CD8-positive, alpha-beta memory T cell (primary cell): Measurements from ENCODE around the gene PCIF1. TPM values are rescaled to one million over a fixed set of nuclear protein-coding genes. Genes with fewer than 3 reads are reported as not detected.

Experiments used
- CTCF ChIA-PET: fragments of 350-600 bp; sonication (Branson Sonifier 250); formaldehyde crosslinking; loops from one replicate; lab custom pipeline; 2021; ENCODE audit warnings: antibody characterized with exemption; lab: Charles Lee
- POLR2A ChIA-PET: fragments of 350-600 bp; sonication (Branson Sonifier 250); formaldehyde crosslinking; loops from one replicate; lab custom pipeline; 2021; ENCODE audit warnings: antibody characterized with exemption; lab: Charles Lee
- DNase-seq, 5 donors: peaks; one replicate each; pipeline versions ENCODE4 v3.0.0 to v3.0.0-alpha.2; 2020 to 2022; ENCODE audit warnings: mixed read lengths in 1 of 5
- H3K27ac ChIP-seq: one replicate; pipeline ENCODE4 v1.7.0; 2013; ENCODE audit warnings: low read depth, mild to moderate bottlenecking, low read length, moderate library complexity
- H3K27me3 ChIP-seq: 2 replicates; pipeline ENCODE4 v1.7.0; 2013; ENCODE audit warnings: low read length, mild to moderate bottlenecking; ENCODE audit not compliant: insufficient read depth, poor library complexity, severe bottlenecking
- H3K36me3 ChIP-seq: 2 replicates; pipeline ENCODE4 v1.7.0; 2013; ENCODE audit warnings: mild to moderate bottlenecking, low read length, moderate library complexity; ENCODE audit not compliant: insufficient read depth
- H3K4me1 ChIP-seq: 2 replicates; pipeline ENCODE4 v1.7.0; 2013; ENCODE audit warnings: mild to moderate bottlenecking, low read length, moderate library complexity; ENCODE audit not compliant: insufficient read depth
- H3K4me3 ChIP-seq: 2 replicates; pipeline ENCODE4 v1.7.0; 2013; ENCODE audit warnings: mild to moderate bottlenecking, low read length
- H3K9me3 ChIP-seq: 2 replicates; pipeline ENCODE4 v1.7.0; 2013; ENCODE audit warnings: mild to moderate bottlenecking, low read length
- H3K27ac Mint-ChIP-seq, 8 donors: one replicate each; pipeline ENCODE4 v1.8.0; 2020 to 2021; ENCODE audit warnings: mixed read lengths in 8 of 8, mild to moderate bottlenecking in 6 of 8, inconsistent platforms in 3 of 8, moderate library complexity in 3 of 8
- H3K27me3 Mint-ChIP-seq, 2 donors: one replicate each; pipeline ENCODE4 v1.8.0; 2020 to 2021; ENCODE audit warnings: mixed read lengths in 2 of 2, mild to moderate bottlenecking in 1 of 2, moderate library complexity in 1 of 2
- H3K36me3 Mint-ChIP-seq, 3 donors: one replicate each; pipeline ENCODE4 v1.8.0; 2020 to 2021; ENCODE audit warnings: mixed read lengths in 3 of 3, inconsistent platforms in 1 of 3, mild to moderate bottlenecking in 1 of 3
- H3K4me1 Mint-ChIP-seq, 3 donors: one replicate each; pipeline ENCODE4 v1.8.0; 2020 to 2021; ENCODE audit warnings: mixed read lengths in 3 of 3, inconsistent platforms in 1 of 3, mild to moderate bottlenecking in 1 of 3
- H3K4me3 Mint-ChIP-seq, 7 donors: one replicate each; pipeline ENCODE4 v1.8.0; 2020 to 2021; ENCODE audit warnings: mixed read lengths in 7 of 7, mild to moderate bottlenecking in 6 of 7, moderate library complexity in 4 of 7, inconsistent platforms in 2 of 7
- H3K9me3 Mint-ChIP-seq, 5 donors: one replicate each; pipeline ENCODE4 v1.8.0; 2020 to 2022; ENCODE audit warnings: mixed read lengths in 5 of 5, mild to moderate bottlenecking in 3 of 5, moderate library complexity in 2 of 5, inconsistent platforms in 1 of 5
- polyA plus RNA-seq: library from polyadenylated mRNA; unstranded; fragments of 300-500 nt; fragmentation: Illumina TruSeq; gene quantifications from one replicate; pipeline ENCODE4 v1.2.3, GENCODE V29; 2021
- total RNA-seq, 2 experiments: library from RNA; stranded (reverse); gene quantifications; one replicate each; pipeline ENCODE4 v1.2.3, GENCODE V29; 2021

The PCIF1 gene
- total and polyA plus RNA-seq, 3 experiments from 2014 or later, result 33.6 to 88.0 (median 34.1) TPM

DNA sequence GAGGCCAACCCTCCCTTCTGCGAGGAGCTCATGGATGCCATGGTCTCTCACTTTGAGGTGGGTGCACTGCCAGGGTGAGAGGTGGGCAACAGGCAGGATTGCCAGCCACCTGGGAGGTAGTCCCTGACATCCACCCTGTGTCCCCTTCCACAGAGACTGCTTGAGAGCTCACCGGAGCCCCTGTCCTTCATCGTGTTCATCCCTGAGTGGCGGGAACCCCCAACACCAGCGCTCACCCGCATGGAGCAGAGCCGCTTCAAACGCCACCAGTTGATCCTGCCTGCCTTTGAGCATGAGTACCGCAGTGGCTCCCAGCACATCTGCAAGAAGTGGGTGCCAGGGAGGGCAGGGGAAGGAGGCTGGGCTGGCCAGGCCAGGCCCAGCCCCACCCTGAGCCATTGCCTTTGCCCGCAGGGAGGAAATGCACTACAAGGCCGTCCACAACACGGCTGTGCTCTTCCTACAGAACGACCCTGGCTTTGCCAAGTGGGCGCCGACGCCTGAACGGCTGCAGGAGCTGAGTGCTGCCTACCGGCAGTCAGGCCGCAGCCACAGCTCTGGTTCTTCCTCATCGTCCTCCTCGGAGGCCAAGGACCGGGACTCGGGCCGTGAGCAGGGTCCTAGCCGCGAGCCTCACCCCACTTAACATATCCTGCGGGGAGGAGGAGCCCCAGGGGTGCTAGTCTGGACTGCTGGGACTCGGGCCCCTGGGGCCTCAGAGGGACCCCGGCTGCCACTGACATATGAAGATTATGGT, 12.8 kb downstream of the PCIF1 start:
- ChIA-PET CTCF (interaction anchor here (0.9 kb wide), 2 partner anchors 19 to 25 kb away, joined by 3 read pairs; partner anchors contain the start of gene ZNF335), POLR2A (interaction anchor here (1.2 to 3.4 kb wide), 2 partner anchors 10 to 23 kb away, joined by 3 to 14 read pairs; no protein-coding TSS in a partner anchor)
- Mint-ChIP-seq H3K4me1 (peaks cover 8 to 31% (median 19%) of the 10 kb centered on the region in 3 donors), H3K36me3 (peaks cover 4 to 96% (median 8%) of the 10 kb centered on the region in 3 donors), H3K27me3 (no peaks in the 10 kb centered on the region), H3K27ac (peak overlapping the region in 4 of 8 donors; percentile 70 to 97 (median 84)), H3K9me3 (no peaks in the 10 kb centered on the region), H3K4me3 (peak overlapping the region in 1 of 7 donors; percentile 32)
- H3K4me1 ChIP-seq, result peaks cover 10% of the 10 kb centered on the region
- H3K4me3 ChIP-seq, result no peak overlapping the region
- no peak overlapping the region for H3K27ac ChIP-seq
- no peaks in the 10 kb centered on the region for H3K27me3 ChIP-seq
- H3K9me3 ChIP-seq, result no peaks in the 10 kb centered on the region
- peaks cover 87% of the 10 kb centered on the region for H3K36me3 ChIP-seq
- no peak for DNase-seq

GRCh38 chr20:45948261-45948733, 13.8 kb downstream of the PCIF1 start:
- Mint-ChIP-seq H3K36me3 (peaks cover 4 to 99% (median 8%) of the 10 kb centered on the region in 3 donors), H3K27me3 (no peaks in the 10 kb centered on the region), H3K27ac (peak overlapping the region in 2 of 8 donors; percentile 17 to 63), H3K9me3 (no peaks in the 10 kb centered on the region), H3K4me3 (no peak overlapping the region), H3K4me1 (peaks cover 8 to 32% (median 19%) of the 10 kb centered on the region in 3 donors)
- peaks cover 88% of the 10 kb centered on the region for H3K36me3 ChIP-seq
- ChIA-PET POLR2A (interaction anchor here (3.4 to 4.4 kb wide), 2 partner anchors 14 to 22 kb away, joined by 14 to 26 read pairs; partner anchors contain the start of gene PCIF1), CTCF (interaction anchor here (0.7 kb wide), 1 partner anchor 22 kb away, joined by 4 read pairs; no protein-coding TSS in a partner anchor)
- H3K27me3 ChIP-seq, result no peaks in the 10 kb centered on the region
- no peak overlapping the region for H3K27ac ChIP-seq
- H3K4me1 ChIP-seq, result peaks cover 10% of the 10 kb centered on the region
- H3K4me3 ChIP-seq, result no peak overlapping the region
- no peaks in the 10 kb centered on the region for H3K9me3 ChIP-seq
- no peak for DNase-seq

DNA sequence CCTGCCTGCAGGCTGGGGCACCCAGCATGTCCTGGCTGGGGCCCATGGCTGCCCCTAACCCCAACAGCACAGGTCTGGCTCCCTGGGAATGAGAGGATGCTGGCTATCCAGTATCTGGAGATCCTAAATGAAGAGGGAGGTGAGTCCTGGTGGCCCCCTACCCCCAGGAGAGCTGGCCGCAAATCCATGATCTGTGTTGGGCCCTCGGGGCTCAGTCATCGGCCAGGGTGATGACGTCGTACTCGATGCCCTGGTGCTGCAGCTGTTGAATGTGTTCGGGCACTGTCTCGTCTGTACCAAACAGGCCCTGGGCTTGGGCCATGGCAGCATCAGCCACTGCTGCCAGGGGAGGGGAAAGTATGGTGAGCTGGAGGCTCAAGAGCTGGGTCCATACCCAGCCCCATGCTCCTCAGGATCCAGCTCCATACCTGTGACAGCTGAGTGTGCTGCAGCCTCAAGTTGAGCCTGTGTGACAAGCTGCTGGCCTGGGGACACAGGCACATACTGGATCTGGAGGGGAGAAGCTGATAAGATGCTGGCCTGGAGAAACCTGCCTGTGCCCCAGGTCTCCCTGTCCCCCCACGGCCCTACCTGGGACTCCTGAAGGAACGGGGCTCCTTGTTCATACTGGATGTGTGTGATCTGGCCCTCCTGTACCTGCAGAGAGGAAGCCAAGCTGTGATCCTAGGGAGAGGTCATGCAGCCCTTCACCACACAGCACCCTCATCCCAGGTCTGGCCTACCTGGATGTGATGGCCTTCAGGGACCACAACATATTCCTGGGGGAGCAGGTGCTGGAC, 14.5 kb downstream of the PCIF1 start:
- Mint-ChIP-seq H3K9me3 (no peaks in the 10 kb centered on the region), H3K27me3 (no peaks in the 10 kb centered on the region), H3K36me3 (peaks cover 4 to 99% (median 7%) of the 10 kb centered on the region in 3 donors), H3K27ac (peak overlapping the region in 5 of 8 donors; percentile 12 to 85 (median 66)), H3K4me3 (no peak overlapping the region), H3K4me1 (peaks cover 8 to 30% (median 19%) of the 10 kb centered on the region in 3 donors)
- POLR2A ChIA-PET, result interaction anchor here (0.5 to 4.4 kb wide), 3 partner anchors 15 to 21 kb away, joined by 6 to 26 read pairs (median 14); partner anchors contain the start of gene PCIF1
- Histone ChIP-seq H3K9me3 (no peaks in the 10 kb centered on the region), H3K4me3 (no peak overlapping the region), H3K4me1 (peaks cover 10% of the 10 kb centered on the region), H3K36me3 (peaks cover 86% of the 10 kb centered on the region), H3K27me3 (no peaks in the 10 kb centered on the region), H3K27ac (no peak overlapping the region)
- CTCF ChIA-PET, result interaction anchor here (0.7 to 1.3 kb wide), 4 partner anchors 15 to 150 kb away, joined by 3 to 6 read pairs (median 4); partner anchors contain the start of gene PCIF1
- DNase-seq, result no peak

DNA sequence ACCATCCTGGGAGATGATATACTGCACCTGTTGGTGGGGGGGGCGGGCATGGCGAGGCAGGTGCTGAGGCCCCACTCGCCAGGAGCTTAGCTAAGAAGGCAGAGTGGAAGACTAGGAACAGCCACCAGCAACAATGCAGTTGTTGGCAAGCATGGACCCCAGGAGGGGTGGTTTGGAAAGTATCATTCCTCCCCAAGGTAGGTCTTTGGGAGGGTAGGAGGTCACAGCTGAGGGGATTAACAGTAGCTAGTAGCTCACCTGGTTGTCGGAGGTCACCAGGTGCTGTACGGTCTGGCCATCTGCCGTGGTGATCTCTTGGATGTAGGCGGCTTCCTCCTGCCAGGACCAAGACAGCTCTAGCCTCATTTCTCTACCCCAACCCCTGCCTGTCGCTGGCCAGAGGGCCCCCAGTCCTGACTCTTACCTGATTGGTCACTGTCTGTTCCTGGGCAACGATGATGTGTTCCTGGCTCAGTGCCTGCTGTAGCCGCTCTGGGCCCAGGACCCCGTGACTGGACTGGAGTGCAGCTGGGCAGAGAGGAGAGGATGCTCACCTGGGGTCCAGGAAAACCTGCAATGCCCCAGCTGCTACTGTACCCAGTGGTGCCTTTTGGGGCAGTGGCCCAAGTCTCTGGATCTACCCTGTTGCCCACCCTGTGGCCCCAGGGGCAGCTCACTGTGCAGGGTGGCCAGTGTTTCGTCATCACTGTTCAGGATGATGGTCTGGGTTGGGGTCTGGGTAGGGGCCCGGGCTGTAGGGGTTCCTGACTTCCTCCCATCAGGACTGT, 15.3 kb downstream of the PCIF1 start:
- ChIA-PET CTCF (interaction anchor here (0.9 to 1.3 kb wide), 4 partner anchors 16 to 151 kb away, joined by 3 to 6 read pairs (median 4); partner anchors contain the start of gene PCIF1), POLR2A (interaction anchor here (0.5 to 4.4 kb wide), 4 partner anchors 15 to 21 kb away, joined by 6 to 26 read pairs (median 12); partner anchors contain the start of gene PCIF1)
- H3K4me3 ChIP-seq, result no peak overlapping the region
- Mint-ChIP-seq H3K36me3 (peaks cover 0 to 95% (median 4%) of the 10 kb centered on the region in 3 donors), H3K4me1 (peaks cover 8 to 23% (median 18%) of the 10 kb centered on the region in 3 donors), H3K9me3 (no peaks in the 10 kb centered on the region), H3K27me3 (no peaks in the 10 kb centered on the region), H3K27ac (peak overlapping the region in 6 of 8 donors; percentile 12 to 85 (median 56)), H3K4me3 (no peak overlapping the region)
- H3K36me3 ChIP-seq, result peaks cover 78% of the 10 kb centered on the region
- no peak overlapping the region for H3K27ac ChIP-seq
- H3K4me1 ChIP-seq, result peaks cover 10% of the 10 kb centered on the region
- DNase-seq, result no peak
- no peaks in the 10 kb centered on the region for H3K27me3 ChIP-seq
- H3K9me3 ChIP-seq, result no peaks in the 10 kb centered on the region

- ChIA-PET CTCF (interaction anchor here (1.0 to 1.3 kb wide), 2 partner anchors 20 to 23 kb away, joined by 3 to 6 read pairs; no protein-coding TSS in a partner anchor), POLR2A (interaction anchor here (1.9 to 4.4 kb wide), 2 partner anchors 16 to 20 kb away, joined by 11 to 26 read pairs; partner anchors contain the start of gene PCIF1)
- Mint-ChIP-seq H3K9me3 (no peaks in the 10 kb centered on the region), H3K36me3 (peaks cover 0 to 89% (median 4%) of the 10 kb centered on the region in 3 donors), H3K27me3 (no peaks in the 10 kb centered on the region), H3K27ac (peak overlapping the region in 1 of 8 donors; percentile 15), H3K4me3 (no peak overlapping the region), H3K4me1 (peaks cover 8 to 23% (median 14%) of the 10 kb centered on the region in 3 donors)
- Histone ChIP-seq H3K4me3 (no peak overlapping the region), H3K27ac (no peak overlapping the region), H3K9me3 (no peaks in the 10 kb centered on the region), H3K27me3 (no peaks in the 10 kb centered on the region), H3K4me1 (peaks cover 10% of the 10 kb centered on the region), H3K36me3 (peaks cover 73% of the 10 kb centered on the region)
- DNase-seq, result no peak
Observed at GRCh38 chr20:45950330-45950646, 15.8 kb downstream of the PCIF1 start.

DNA sequence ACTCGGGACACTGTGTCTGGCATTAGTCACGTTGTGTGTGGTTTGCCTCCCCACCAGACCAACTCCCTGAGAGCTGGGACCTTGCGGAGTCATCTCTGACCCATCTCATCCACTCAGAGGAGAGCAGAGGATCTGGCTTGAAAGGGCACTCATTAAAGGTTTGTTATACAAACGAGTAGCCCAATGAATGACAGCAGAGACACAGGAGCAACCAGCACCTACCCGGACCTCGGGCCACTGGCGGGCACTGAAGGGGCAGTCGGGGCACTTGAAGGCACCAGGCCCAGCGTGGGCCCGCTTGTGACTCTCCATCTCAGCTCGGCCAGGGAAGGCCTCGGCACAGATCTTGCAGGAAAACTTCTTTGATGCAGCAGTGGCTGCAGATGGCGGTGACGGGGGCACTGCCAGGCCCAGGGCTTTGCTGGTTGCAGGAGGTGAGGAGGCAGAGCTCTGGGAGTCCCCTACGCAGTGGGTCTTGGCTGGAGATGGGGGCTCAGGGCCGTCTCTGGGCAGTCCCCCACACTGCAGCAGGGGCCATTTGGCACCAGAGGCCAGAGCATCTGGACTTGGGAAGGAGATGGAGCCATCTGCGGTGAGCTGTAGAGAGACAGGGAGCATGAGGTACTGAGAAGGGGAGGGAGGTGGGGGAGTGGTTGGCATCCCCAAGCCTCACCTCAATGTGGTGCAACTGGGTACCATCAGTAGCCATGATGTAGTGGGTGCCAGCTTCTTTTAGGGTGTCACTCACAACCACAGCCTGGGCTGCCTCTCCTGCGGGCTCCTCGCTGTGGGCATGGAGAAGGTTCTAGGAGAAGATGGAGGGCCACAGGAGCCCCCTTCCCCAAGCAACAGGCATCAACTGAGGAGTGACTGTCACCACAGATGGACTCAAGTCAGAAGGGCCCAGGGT, 17.7 kb downstream of the PCIF1 start:
- Mint-ChIP-seq H3K27ac (peak overlapping the region in 6 of 8 donors; percentile 57 to 91 (median 84)), H3K27me3 (no peaks in the 10 kb centered on the region), H3K4me3 (peak overlapping the region in 1 of 7 donors; percentile 3), H3K4me1 (peaks cover 4 to 11% (median 6%) of the 10 kb centered on the region in 3 donors), H3K9me3 (no peaks in the 10 kb centered on the region), H3K36me3 (peaks cover 0 to 84% (median 4%) of the 10 kb centered on the region in 3 donors)
- ChIA-PET POLR2A (interaction anchor here (1.1 to 4.4 kb wide), 2 partner anchors 18 to 19 kb away, joined by 3 to 26 read pairs; partner anchors contain the start of gene PCIF1), CTCF (interaction anchor here (0.6 kb wide), 1 partner anchor 13 kb away, joined by 3 read pairs; no protein-coding TSS in a partner anchor)
- H3K36me3 ChIP-seq, result peaks cover 64% of the 10 kb centered on the region
- no peaks in the 10 kb centered on the region for H3K9me3 ChIP-seq
- no peak overlapping the region for H3K27ac ChIP-seq
- no peaks in the 10 kb centered on the region for H3K27me3 ChIP-seq
- no peaks in the 10 kb centered on the region for H3K4me1 ChIP-seq
- no peak overlapping the region for H3K4me3 ChIP-seq
- no peak for DNase-seq
